Astrocyte (in vitro differentiated cells and primary cell): ENCODE data around the gene LZTS2. TPM values are rescaled to one million over a fixed set of nuclear protein-coding genes. Genes with fewer than 3 reads are reported as not detected.

Source experiments
- DNase-seq: peaks from one replicate; pipeline ENCODE4 v3.0.0-alpha.2; 2010; ENCODE audit warnings: low read depth
- FAIRE-seq: peaks from 2 replicates; lab custom pipeline; 2011; peaks lifted over from hg19 to GRCh38; lab: Jason Lieb, UNC
- H2AFZ ChIP-seq: 2 replicates; pipeline ENCODE4 v1.6.0; 2012; ENCODE audit warnings: low read depth, low read length, inconsistent platforms
- H3K27ac ChIP-seq: 2 replicates; pipeline ENCODE4 v1.5.1; 2011; ENCODE audit warnings: low read depth, low read length, inconsistent platforms
- H3K27me3 ChIP-seq: 2 replicates; pipeline ENCODE4 v1.6.0; 2011; ENCODE audit warnings: low read length, inconsistent platforms; ENCODE audit not compliant: insufficient read depth
- H3K36me3 ChIP-seq: 2 replicates; pipeline ENCODE4 v1.5.1; 2011; ENCODE audit warnings: low read length, inconsistent platforms; ENCODE audit not compliant: insufficient read depth
- H3K4me1 ChIP-seq: 2 replicates; pipeline ENCODE4 v1.5.1; 2011; ENCODE audit warnings: low read length, inconsistent platforms; ENCODE audit not compliant: insufficient read depth
- H3K4me2 ChIP-seq: 2 replicates; pipeline ENCODE4 v1.6.0; 2012; ENCODE audit warnings: low read length, inconsistent platforms
- H3K4me3 ChIP-seq: 2 replicates; pipeline ENCODE4 v1.5.1; 2011; ENCODE audit warnings: low read depth, mild to moderate bottlenecking, low read length, inconsistent platforms; ENCODE audit not compliant: insufficient read depth
- H3K79me2 ChIP-seq: 2 replicates; pipeline ENCODE4 v1.6.0; 2012; ENCODE audit warnings: mild to moderate bottlenecking, low read length, inconsistent platforms; ENCODE audit not compliant: insufficient read depth
- H3K9ac ChIP-seq: 2 replicates; pipeline ENCODE4 v1.6.0; 2012; ENCODE audit warnings: mild to moderate bottlenecking, low read length, inconsistent platforms
- H3K9me3 ChIP-seq: 2 replicates; pipeline ENCODE4 v1.5.1; 2012; ENCODE audit warnings: low read depth, mild to moderate bottlenecking, low read length, inconsistent platforms; ENCODE audit not compliant: insufficient read depth
- H4K20me1 ChIP-seq: 2 replicates; pipeline ENCODE4 v1.6.0; 2012; ENCODE audit warnings: low read length, inconsistent platforms; ENCODE audit not compliant: insufficient read depth
- H3K27ac Mint-ChIP-seq: one replicate; pipeline ENCODE4 v1.8.0; 2021; ENCODE audit warnings: mild to moderate bottlenecking, mixed read lengths; ENCODE audit not compliant: unreplicated experiment
- H3K27me3 Mint-ChIP-seq: one replicate; pipeline ENCODE4 v1.8.0; 2021; ENCODE audit warnings: low read depth, mixed read lengths; ENCODE audit not compliant: unreplicated experiment
- H3K36me3 Mint-ChIP-seq: one replicate; pipeline ENCODE4 v1.8.0; 2021; ENCODE audit warnings: low read depth, mixed read lengths; ENCODE audit not compliant: unreplicated experiment
- H3K4me1 Mint-ChIP-seq: one replicate; pipeline ENCODE4 v1.8.0; 2021; ENCODE audit warnings: low read depth, mixed read lengths; ENCODE audit not compliant: unreplicated experiment
- H3K4me3 Mint-ChIP-seq: one replicate; pipeline ENCODE4 v1.8.0; 2021; ENCODE audit warnings: mild to moderate bottlenecking, moderate library complexity, mixed read lengths; ENCODE audit not compliant: unreplicated experiment
- H3K9me3 Mint-ChIP-seq: one replicate; pipeline ENCODE4 v1.8.0; 2021; ENCODE audit warnings: mild to moderate bottlenecking, mixed read lengths; ENCODE audit not compliant: unreplicated experiment
- EZH2 ChIP-seq: IDR thresholded peaks from 2 replicates; pipeline ENCODE4 v1.6.1; 2012; ENCODE audit warnings: mild to moderate bottlenecking, low read length, inconsistent platforms; ENCODE audit not compliant: insufficient read depth
- total RNA-seq: library from RNA; stranded (reverse); gene quantifications from 2 replicates; pipeline ENCODE4 v1.2.1, GENCODE V29; 2021
- TF ChIP-seq, protein P1 (sequence below): IDR thresholded peaks from 2 replicates; pipeline ENCODE4 v1.5.1; 2011; ENCODE audit warnings: low read depth, mild to moderate bottlenecking, inconsistent platforms, low read length, moderate library complexity; ENCODE audit not compliant: insufficient read depth

The LZTS2 gene
- total RNA-seq, 1 donor from 2014 or later, result 69.9 TPM

DNA sequence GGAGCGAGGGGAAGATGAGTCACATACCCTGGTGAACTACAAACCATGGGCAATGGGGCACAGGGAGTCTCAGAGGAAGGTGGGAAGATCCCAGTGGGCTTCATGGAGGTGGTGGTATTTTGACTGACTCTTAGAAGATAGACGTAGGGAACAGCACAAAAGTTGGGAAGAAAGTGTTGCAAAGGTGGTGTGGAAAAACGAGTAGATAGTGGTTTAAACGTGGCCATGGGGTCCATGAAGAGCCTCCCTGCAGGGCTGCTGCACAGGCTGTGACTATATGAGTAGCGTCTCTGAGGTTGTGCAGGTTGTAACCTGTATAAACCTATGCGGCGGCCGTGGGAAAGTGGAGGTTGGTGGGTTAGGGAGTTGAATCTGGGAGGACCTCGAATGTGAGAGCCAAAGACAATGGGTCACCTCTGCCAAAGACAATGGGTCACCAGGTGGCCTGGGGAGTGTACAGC, 13.8 kb downstream of the LZTS2 start:
- DNase-seq, result no peak
- H3K4me1 Mint-ChIP-seq, result peaks cover 21% of the 10 kb centered on the region
- H2AFZ ChIP-seq, result no peak overlapping the region

DNA sequence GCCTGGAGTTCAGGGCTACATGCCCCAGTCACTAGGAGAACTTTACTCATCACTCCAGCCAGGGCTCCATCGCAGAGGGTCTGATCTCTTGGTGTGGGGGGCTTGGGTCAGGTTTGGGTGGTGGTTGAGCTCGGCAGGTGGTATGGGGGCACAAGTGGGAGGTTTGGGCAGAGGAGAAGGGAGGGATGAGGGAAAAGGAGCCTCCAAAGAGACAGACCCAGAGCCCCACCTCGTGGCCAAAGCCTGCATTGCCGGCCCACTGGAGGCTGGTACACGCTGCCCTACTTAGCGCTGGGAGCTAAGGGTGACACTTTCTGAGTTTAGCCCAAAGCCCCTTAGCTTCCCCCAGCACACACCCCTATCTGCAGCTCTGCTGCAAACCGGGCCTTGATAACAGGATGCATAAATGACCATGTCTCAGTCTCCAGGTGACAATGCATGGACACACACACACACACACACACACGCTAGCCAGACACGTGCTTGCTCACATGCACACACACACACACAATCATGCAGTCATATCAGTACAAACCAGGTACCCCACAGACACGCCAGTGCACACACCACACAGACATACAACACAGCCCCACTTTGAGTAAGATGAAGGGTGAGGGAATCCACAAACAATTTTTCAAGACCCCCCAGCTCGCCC, 14.7 kb downstream of the LZTS2 start:
- no peaks in the 10 kb centered on the region for H3K79me2 ChIP-seq
- no peak overlapping the region for H3K4me2 ChIP-seq
- H3K4me3 ChIP-seq, result no peak overlapping the region
- Mint-ChIP-seq H3K27ac (peak overlapping the region; percentile 59), H3K27me3 (peaks cover 14% of the 10 kb centered on the region), H3K36me3 (peaks cover 2% of the 10 kb centered on the region), H3K9me3 (no peaks in the 10 kb centered on the region), H3K4me3 (peak overlapping the region; percentile 20), H3K4me1 (peaks cover 21% of the 10 kb centered on the region)
- FAIRE-seq, result no peak
- no peaks in the 10 kb centered on the region for H3K9me3 ChIP-seq
- H3K27ac ChIP-seq, result no peak overlapping the region
- H3K27me3 ChIP-seq, result no peaks in the 10 kb centered on the region
- no peak for TF ChIP-seq EZH2
- TF ChIP-seq, protein P1, sequence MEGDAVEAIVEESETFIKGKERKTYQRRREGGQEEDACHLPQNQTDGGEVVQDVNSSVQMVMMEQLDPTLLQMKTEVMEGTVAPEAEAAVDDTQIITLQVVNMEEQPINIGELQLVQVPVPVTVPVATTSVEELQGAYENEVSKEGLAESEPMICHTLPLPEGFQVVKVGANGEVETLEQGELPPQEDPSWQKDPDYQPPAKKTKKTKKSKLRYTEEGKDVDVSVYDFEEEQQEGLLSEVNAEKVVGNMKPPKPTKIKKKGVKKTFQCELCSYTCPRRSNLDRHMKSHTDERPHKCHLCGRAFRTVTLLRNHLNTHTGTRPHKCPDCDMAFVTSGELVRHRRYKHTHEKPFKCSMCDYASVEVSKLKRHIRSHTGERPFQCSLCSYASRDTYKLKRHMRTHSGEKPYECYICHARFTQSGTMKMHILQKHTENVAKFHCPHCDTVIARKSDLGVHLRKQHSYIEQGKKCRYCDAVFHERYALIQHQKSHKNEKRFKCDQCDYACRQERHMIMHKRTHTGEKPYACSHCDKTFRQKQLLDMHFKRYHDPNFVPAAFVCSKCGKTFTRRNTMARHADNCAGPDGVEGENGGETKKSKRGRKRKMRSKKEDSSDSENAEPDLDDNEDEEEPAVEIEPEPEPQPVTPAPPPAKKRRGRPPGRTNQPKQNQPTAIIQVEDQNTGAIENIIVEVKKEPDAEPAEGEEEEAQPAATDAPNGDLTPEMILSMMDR, result peak; percentile 91
- peaks cover 2% of the 10 kb centered on the region for H4K20me1 ChIP-seq
- H3K4me1 ChIP-seq, result peaks cover 43% of the 10 kb centered on the region
- no peak overlapping the region for H2AFZ ChIP-seq
- H3K36me3 ChIP-seq, result no peaks in the 10 kb centered on the region
- H3K9ac ChIP-seq, result no peak overlapping the region
- DNase-seq, result no peak

More for the DNA sequence above, 13.8 kb downstream of the LZTS2 start:
- no peaks in the 10 kb centered on the region for H3K9me3 ChIP-seq
- Mint-ChIP-seq H3K36me3 (no peaks in the 10 kb centered on the region), H3K27ac (peak overlapping the region; percentile 35), H3K4me3 (peak overlapping the region; percentile 30), H3K9me3 (no peaks in the 10 kb centered on the region), H3K27me3 (peaks cover 12% of the 10 kb centered on the region)
- peak overlapping the region; percentile 42 for H3K9ac ChIP-seq
- peaks cover 38% of the 10 kb centered on the region for H3K4me1 ChIP-seq
- peaks cover 2% of the 10 kb centered on the region for H4K20me1 ChIP-seq
- no peaks in the 10 kb centered on the region for H3K27me3 ChIP-seq
- peak; percentile 5 for FAIRE-seq
- no peaks in the 10 kb centered on the region for H3K36me3 ChIP-seq
- no peak overlapping the region for H3K4me3 ChIP-seq
- no peaks in the 10 kb centered on the region for H3K79me2 ChIP-seq
- peak overlapping the region; percentile 35 for H3K27ac ChIP-seq
- no peak for TF ChIP-seq EZH2
- TF ChIP-seq, protein P1, result no peak
- H3K4me2 ChIP-seq, result peak overlapping the region; percentile 51

DNA sequence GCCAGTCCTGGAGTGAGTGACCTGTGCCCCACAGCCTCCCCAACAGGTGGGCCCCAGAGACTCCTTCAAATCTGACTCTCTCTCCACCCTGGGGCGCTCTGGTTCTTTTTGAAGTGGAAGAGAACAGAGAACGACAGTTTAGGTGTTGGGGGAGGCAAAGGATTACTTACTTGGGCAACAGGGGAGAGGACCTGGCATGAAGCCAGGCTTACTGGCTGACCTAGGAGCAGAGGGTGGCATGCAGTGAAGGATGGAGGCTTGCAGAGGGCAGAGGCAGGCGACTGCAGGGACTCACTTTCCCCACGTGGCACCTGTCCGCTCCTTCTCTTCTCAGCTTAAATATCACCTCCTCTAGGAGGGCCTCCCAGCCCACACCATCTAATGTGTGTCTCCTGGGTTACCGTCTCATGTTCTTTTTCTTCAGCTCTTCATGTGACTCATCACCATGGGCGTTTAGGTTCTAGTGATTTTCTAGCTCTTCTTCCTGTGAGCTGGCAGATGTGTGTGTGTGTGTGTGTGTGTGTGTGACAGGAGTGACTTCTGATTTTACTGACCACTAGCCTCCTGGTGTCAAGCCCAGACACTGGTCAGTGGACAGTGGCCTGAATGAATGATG, 15.5 kb downstream of the LZTS2 start:
- DNase-seq, result peak; percentile 86
- TF ChIP-seq, protein P1, result no peak
- peaks cover 43% of the 10 kb centered on the region for H3K4me1 ChIP-seq
- no peaks in the 10 kb centered on the region for H3K36me3 ChIP-seq
- peaks cover 2% of the 10 kb centered on the region for H3K36me3 Mint-ChIP-seq
- no peaks in the 10 kb centered on the region for H3K79me2 ChIP-seq
- H3K27me3 Mint-ChIP-seq, result peaks cover 18% of the 10 kb centered on the region
- no peak overlapping the region for H3K4me3 Mint-ChIP-seq
- H3K9me3 Mint-ChIP-seq, result no peaks in the 10 kb centered on the region
- no peak overlapping the region for H2AFZ ChIP-seq
- peak overlapping the region; percentile 24 for H3K4me2 ChIP-seq
- H3K27ac Mint-ChIP-seq, result no peak overlapping the region
- no peak overlapping the region for H3K27ac ChIP-seq
- H3K4me1 Mint-ChIP-seq, result peaks cover 23% of the 10 kb centered on the region
- H3K4me3 ChIP-seq, result no peak overlapping the region
- no peaks in the 10 kb centered on the region for H3K9me3 ChIP-seq
- H3K9ac ChIP-seq, result no peak overlapping the region
- H3K27me3 ChIP-seq, result no peaks in the 10 kb centered on the region
- FAIRE-seq, result peak; percentile 23
- peaks cover 2% of the 10 kb centered on the region for H4K20me1 ChIP-seq
